Large intestine (tissue), 3 donors: ENCODE data around the gene F2. TPM values are rescaled to one million over a fixed set of nuclear protein-coding genes. Genes with fewer than 3 reads are reported as not detected.

Experiments
- DNase-seq, 2 donors: peaks; one replicate each; pipeline versions ENCODE4 v3.0.0 to v3.0.0-alpha.2; 2013
- H3K27ac ChIP-seq: one replicate; pipeline ENCODE4 v1.5.1; 2013; ENCODE audit warnings: low read length
- H3K27me3 ChIP-seq: 2 replicates; pipeline ENCODE4 v1.6.1; 2013; ENCODE audit warnings: low read length; ENCODE audit not compliant: control insufficient read depth, insufficient read depth
- H3K36me3 ChIP-seq: 2 replicates; pipeline ENCODE4 v1.6.1; 2013; ENCODE audit warnings: low read length; ENCODE audit not compliant: control insufficient read depth, insufficient read depth
- H3K4me1 ChIP-seq: one replicate; pipeline ENCODE4 v1.6.1; 2013; ENCODE audit warnings: low read length; ENCODE audit not compliant: control insufficient read depth, insufficient read depth
- H3K4me3 ChIP-seq: one replicate; pipeline ENCODE4 v1.5.1; 2013; ENCODE audit warnings: low read length
- H3K9me3 ChIP-seq: one replicate; pipeline ENCODE4 v1.6.1; 2013; ENCODE audit warnings: mild to moderate bottlenecking, low read depth, low read length, moderate library complexity; ENCODE audit not compliant: control insufficient read depth
- WGBS: methylation state at CpG from one replicate; pipeline ENCODE4 v1.1.5; 2013; ENCODE audit warnings: low lambda C conversion rate; ENCODE audit not compliant: insufficient coverage; 5-methylcytosine and 5-hydroxymethylcytosine counted together
- polyA plus RNA-seq: library from polyadenylated mRNA; unstranded; fragments of 120-200 nt; gene quantifications from one replicate; pipeline ENCODE4 v1.2.1, GENCODE V29; 2013

The F2 gene
- polyA plus RNA-seq, 1 donor, result 0.28 TPM

DNA sequence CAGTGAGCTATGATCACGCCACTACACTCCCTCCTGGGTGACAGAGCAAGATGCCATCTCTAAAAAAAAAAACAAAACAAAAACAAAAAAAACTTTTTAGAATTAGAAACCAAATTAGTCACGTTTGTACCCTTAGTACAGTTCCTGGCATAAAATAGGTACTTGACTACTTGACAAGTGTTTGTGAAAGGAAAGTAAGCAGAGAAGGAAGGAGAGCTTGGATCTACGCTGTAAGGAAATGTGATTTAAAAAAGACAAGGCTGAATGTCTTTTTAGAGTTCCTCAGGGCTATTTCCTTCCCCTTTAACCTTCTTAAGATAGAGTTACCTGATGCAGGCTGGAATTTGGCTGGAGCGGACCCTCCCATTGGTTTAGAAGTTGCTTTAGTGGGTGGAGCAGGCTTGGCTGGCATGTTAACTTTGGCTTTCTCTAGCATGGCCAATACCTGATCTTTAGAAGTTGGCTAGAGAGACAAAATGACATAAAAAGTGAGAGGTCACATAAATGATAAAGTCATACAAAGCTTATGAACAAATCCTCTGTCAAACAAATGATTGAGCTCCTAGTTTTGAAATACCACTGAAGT, 50.7 kb downstream of the F2 start:
- H3K27ac ChIP-seq, result no peak overlapping the region
- DNase-seq, result no peak
- H3K27me3 ChIP-seq, result no peaks in the 10 kb centered on the region
- no peaks in the 10 kb centered on the region for H3K4me1 ChIP-seq
- peaks cover 50% of the 10 kb centered on the region for H3K36me3 ChIP-seq
- no peak overlapping the region for H3K4me3 ChIP-seq
- WGBS, result 100% methylated on average over 1 of the region's 4 CpGs
- H3K9me3 ChIP-seq, result no peaks in the 10 kb centered on the region

DNA sequence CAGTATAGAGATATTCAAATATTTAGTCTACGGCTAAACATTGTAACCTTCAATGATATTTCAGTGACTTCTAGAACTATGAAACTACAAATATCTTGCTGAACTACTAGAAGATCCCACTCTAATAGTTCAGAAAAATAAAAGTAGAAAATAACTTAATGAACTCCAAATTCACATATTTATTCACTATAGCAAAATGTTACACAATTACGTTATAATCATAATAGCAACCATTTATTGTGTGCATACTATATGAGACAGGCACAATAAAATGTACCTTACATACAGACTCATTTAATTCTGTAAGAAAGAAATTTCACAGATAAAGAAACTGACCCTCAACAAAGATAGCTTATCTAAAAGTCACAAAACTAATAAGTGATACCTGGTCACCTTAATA, 57.9 kb downstream of the F2 start:
- Histone ChIP-seq H3K9me3 (no peaks in the 10 kb centered on the region), H3K36me3 (peaks cover 49% of the 10 kb centered on the region), H3K4me1 (no peaks in the 10 kb centered on the region), H3K27ac (no peak overlapping the region), H3K4me3 (no peak overlapping the region), H3K27me3 (no peaks in the 10 kb centered on the region)
- DNase-seq, result no peak
- 100% methylated on average over 2 of the region's 2 CpGs for WGBS

DNA sequence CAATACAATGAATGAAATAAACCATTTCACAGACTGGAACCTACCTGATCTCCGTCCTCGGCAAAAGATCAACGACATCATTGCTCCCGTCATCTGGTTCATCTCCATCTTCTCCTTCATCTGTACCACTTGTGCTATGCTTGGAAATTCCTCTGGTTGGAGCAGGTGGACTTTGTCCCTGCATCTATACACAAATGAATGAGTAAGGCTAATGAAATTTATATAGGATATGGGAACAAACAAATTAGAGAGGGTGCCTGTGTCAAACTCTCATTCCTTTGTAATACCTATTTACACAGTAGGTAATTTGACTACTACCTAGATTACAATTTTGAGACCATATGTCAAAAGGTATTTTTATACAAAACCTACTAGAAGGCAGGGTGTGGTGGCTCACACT, 59.4 kb downstream of the F2 start:
- Histone ChIP-seq H3K9me3 (no peaks in the 10 kb centered on the region), H3K36me3 (peaks cover 56% of the 10 kb centered on the region), H3K4me1 (no peaks in the 10 kb centered on the region), H3K27ac (no peak overlapping the region), H3K4me3 (no peak overlapping the region), H3K27me3 (no peaks in the 10 kb centered on the region)
- DNase-seq, result no peak
- WGBS, result no CpG with 5 or more reads among the region's 4 CpGs

Other genes starting within 250 kb of the F2 start
- 20.2 TPM for gene AMBRA1, start 125.2 kb upstream of the F2 start, polyA plus RNA-seq
- 5.4 TPM for gene HARBI1, start 102.0 kb upstream of the F2 start, polyA plus RNA-seq
- gene ATG13, start 101.7 kb upstream of the F2 start, polyA plus RNA-seq, result 52.9 TPM
- 47.2 TPM for gene ARHGAP1, start 18.6 kb upstream of the F2 start, polyA plus RNA-seq
- gene ZNF408, start 18.2 kb upstream of the F2 start, polyA plus RNA-seq, result 9.5 TPM
- 52.5 TPM for gene CKAP5, start 127.1 kb downstream of the F2 start, polyA plus RNA-seq
- 15.6 TPM for gene LRP4, start 199.3 kb downstream of the F2 start, polyA plus RNA-seq
- 32.9 TPM for gene CSTPP1, start 217.5 kb downstream of the F2 start, polyA plus RNA-seq